NCI-H187 (cell line): ENCODE measurements around the gene INPP5F.
"Not testable (repeated sequence)": the region's sequence is repeated elsewhere in the genome, so short reads cannot be mapped to it uniquely, and the experiment has no call there.

Experiments
- DNase-seq, 2 experiments: peaks; one replicate each; lab custom pipeline; 2025; lab: John Stamatoyannopoulos, UW

The INPP5F gene

DNA sequence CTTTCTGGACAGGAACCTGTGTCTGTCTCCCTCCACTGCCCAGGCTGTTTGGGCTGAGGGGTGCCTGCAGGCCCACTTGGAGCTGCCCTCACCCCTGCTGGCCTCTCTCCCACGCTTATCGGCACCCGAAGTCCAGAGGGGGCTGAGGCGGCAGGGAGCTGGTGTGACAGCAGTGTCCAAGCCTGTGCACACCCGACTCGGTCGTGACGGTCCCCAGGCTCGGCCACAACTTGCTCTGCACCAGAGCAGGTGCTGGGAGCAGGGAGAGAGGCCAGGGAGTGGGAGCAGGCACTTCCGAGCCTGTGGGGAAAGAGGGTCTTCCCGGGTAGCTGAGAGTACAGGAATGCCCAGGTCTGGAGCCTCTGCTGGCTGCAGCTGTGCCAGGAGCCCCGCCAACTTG lies 23.0 kb downstream of the INPP5F start:
- DNase-seq: no peak

DNA sequence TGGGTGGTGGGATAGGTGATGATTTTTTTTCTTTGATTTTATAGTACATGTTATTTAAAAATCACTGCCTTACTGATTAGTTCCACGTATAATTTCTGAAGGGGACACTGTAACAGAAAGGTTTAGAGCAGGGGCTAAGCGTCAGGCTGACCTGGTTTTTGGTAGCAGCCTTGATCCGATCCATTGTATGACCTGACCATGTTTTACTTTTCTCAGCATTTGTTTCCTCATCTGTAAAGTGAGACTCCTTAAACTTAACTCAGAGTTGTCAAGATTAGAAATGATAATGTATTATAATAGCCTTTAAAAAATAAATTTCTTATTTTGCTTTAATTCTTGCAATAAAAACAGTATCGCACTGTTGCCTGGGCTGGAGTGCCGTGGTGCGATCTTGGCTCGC lies 23.6 kb downstream of the INPP5F start:
- no peak for DNase-seq

DNA sequence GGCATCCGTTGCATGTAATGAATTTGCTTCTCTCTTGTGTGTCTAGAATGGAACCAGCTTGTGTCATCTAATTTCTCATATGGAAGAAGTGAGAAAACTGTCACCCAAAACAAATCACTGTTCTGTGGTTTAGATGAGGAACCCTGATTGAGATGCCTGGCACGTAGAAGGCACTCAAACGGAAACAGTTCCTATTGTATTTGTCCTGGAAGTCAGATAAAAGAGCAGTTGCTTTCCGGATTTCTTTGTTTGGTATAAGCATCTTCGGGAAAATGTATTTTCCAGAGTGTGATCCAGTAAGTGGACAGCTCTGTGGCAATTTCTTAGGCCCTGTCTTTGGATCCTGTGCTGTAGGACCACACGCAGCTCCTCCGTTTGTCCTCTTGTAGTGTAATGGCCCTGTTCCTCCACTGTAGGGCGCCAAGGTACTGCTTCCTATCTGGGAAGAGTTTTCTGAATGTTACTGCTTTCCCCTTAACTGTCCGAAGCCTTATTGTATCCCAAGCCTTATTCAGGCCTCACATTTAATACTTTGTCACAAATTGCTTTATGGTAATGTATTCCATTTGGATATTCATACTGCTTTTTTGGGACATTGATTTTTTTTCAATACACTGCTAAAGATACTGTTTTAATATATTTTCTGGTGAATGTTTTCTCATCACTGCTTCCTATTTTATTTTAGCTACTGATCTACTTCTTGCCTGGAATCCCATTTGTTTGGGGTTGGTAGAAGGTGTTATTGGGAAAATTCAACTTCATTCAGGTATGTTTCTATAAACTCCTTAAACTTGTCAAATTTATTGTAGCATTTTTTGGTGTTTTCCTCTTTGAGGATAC lies 24.8 kb downstream of the INPP5F start:
- DNase-seq: no peak

DNA sequence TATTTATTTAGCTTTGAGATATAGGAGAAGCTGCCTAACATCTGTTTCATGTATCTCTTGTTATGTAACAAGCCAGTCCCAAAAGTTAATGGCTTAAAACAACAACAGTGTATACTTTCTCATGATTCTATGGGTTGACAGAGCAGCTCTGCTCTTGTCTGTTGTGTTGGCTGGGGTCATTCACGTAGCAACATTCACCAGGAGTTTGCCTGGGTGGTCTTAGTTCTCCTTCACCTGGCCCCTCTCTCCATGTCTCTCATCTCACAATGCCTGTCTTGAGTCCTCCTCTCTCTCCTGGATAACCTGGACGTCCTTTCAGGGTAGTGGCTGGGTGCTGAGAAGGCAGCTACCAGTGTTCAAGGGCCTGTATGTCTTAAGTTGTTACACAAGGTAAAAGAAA lies 27.5 kb downstream of the INPP5F start:
- no peak for DNase-seq

DNA sequence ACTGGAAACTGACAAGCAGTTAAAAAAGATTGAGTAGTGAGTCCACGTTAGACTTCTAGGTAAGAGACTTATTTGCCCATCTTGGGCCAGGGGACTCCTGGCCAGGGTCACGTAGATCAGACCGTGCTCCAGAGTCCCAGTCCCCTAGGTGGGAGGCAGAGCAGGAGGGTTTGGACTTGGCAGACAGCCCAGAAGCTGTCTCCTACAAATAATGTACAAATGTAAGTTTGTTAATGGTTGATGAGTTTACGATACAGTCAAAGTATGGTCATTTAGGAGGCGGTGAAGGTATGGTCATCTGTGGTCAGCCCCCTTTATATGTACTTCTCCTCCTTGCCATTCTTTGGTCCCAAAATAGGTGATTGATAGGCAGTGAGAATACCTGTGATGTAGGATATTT lies 28.2 kb downstream of the INPP5F start:
- DNase-seq: no peak

DNA sequence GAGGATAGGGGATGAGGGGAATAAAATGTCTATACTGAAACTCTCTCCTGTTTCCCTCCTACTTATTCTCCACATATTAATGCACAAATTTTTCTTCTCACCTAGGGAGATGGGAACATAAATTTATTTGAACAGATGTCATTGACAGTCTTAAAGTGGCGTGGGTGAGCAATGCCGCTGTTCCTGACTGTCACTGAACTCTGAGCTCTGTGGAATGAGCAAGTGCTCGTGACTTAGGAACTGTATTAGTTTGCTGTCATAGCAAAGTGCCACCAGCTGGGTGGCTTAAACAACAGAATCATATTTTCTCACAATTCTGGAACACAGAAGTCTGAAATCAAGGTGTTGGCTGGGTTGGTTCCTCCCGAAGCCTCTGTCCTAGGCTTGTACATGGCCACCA lies 29.1 kb downstream of the INPP5F start:
- no peak for DNase-seq

DNA sequence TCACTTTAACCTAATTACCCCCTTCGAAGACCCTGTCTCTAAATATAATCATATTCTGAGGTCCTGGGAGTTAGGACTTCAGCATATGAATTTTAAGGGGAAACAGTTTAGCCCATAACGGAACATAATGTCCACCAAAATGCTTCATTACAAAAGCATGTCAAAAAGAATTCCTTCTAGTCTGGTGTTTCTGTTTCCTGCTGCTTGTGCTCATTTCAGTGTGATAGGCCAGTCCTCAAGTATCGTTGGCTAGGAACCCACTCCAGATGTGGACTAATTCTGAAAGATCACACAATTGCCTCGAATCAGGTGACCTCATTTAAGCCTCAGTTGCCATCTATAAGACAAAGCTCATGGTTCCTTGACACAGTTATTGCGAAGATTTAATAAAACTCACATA lies 29.6 kb downstream of the INPP5F start:
- DNase-seq: no peak

DNA sequence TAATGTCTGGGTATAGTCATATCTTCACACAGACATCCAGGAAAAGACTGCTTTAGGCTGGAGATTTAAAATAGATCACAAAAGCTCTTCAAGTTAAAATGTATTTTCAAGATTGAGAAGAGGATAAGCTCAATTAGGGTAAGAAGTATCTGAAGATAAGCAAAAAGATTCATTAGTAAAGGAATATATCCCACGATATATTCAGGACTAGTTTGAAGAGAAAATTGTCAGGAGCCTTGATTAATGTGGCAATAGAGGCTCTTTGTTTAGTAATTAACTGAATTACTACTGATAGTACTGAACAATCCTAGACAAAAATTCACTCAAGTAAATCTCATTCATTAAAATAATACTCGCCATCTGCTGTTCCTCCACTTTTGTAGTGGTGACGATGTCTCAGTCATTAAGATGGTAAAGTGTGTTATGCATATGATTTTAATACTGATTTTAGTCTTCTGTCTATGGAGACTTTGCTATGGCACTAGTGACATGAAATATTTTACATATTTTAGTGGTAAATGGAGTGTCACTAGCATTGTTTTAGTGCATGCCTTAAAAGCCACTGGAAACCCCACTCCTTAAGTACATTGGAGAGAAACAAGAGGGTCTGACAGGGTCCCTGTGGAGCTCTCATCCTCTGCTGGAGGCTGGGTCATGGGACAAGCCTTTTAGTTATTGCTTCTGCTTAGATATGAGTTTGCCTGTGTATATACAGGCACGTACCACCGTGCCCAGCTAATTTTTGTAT lies 32.8 kb downstream of the INPP5F start:
- DNase-seq: no peak

DNA sequence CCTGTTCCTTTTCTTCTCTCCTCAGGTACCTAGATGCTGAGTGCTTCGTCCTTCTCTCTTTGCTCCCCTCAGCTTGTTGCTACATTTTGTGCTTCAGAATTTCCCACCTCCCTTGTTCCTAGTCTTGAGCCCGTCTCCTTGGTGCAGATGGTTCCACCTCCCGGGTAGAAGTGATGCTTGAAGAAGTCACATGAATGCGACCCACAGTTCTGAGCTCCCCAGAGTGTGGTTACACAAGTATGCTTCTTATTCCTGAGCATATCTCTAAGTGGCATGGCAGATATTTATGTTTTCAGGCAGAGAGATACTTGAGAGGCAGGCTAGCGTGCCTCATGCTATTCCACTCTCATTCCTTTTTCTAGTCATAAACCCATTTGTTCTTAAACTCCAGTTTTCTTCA lies 34.0 kb downstream of the INPP5F start:
- peak; percentile 5 to 57 for DNase-seq

DNA sequence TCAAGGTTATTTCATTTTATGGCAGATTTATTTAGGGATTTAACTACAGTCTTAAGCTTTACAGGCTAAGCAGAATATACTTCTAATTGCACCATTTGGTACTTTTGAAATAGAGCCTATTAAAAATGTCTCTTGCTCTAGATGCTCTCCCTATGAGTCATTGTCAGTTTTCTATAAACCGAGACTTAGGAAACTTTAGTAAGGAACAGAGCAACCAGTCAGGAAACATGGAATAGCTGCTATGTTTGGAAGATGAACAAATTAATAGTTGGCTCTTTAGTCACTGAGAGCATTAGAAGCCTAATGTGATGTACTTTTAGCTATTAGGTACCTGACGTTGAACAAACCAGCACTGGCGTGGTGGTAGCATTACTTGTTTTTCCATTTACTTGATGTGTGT lies 35.3 kb downstream of the INPP5F start:
- DNase-seq: no peak

DNA sequence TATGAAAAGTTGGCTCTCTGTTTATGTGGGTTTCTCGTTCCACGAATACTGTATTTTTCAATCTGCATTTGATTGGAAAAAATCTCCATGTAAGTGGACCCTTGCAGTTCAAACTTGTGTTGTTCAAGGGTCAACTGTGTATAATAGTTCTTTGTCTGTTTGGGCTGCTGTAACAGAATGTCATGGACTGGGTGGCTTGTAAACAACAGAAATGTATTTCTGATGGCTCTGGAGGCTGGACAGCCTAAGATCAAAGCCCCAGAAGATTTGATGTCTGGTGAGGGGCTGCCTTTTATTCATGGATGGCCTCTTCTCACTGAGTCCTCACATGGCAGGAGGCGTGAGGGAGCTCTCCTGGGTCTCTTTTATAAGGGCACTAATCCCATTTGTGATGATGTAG lies 36.2 kb downstream of the INPP5F start:
- no peak for DNase-seq

DNA sequence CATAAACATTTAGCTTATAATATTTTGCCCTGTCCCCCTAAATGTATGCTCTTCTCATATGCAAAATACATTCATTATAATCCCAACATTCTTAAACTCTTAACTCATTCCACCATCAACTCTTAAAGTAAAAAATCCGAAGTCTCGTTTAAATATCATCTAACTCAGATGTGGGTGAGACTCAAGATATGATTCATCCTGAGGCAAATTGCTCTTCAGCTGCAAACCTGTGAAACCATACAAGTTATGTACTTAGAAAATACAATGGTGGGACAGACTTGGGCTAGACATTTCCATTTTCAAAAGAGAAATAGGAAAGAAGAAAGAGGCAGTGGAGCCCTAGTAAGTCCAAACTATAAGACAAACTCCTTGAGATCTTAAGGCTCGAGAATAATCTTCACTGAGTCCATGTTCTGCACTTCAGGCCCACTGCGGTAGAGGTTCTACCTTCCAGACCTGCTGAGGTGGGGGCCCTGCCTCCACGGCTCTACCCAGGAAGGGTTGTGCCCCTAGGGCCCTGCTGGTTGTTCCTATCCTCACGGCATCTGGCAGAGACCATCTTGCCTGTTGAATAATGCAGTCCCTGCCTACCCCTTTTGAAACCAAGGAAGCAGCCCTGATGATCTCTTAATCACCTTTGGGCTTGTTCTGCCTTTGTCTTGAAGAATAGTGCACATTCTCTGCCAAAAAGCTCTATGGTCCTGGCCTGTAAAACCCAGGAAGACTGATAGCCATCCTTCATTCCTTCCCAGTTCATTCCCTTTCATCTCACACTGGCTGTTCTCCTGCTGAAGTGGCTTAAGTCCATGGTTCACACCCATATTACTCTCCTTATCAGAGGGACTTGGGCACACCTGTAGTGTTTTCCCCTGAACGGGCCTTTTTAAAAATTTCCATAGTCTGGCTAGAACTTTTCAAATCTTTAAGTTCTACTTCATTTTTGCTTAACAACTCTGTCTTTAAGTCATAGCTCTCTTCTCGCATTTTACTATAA lies 37.3 kb downstream of the INPP5F start:
- DNase-seq: no peak

DNA sequence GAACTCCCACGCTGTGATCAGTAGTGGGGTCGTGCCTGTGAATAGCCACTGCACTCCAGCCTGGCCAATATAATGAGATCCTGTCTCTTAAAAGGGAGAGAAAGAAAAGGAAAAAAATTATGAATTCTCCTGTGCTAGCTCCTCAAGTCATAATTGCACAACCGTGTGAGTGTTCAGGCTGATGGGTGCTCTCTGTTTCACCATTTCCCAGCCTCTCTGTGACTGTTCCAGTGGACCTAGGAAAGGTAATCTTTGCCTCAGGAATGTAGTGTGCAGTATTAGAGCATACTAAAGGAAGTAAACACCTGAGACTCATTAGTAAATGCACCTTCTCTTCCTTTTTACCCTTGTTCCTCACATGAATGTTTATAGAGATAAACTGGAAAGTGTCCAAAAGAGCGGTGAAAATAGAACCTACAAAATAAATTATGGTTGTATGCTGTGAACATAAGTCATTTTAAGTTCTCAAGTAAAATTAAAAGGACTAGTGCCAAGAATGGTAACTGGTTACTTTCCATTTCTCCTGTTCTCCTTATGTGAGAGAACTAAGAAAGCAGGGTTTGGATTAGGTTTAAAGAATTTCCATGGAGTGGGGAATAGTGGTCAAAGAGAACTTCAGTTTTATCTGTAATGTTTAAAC lies 42.7 kb downstream of the INPP5F start:
- no peak for DNase-seq

DNA sequence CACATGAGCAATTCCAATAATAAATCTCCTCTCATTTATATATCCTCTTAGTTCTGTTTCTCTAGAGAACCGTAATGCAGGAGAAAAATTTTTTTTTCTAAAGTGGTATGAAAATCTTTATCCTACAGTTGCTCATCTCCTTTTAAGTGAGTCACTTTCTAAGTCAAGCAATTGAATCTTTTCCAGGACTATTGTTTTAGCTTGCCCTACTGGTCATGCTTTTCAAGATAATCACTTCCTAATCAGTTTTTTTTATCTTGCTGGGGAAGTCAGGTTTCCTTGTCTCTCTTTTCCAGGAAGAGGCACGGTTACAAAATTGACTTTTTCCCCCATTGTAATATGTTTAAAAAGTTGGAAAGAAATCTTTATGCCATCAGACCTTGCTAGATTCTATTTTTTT lies 44.0 kb downstream of the INPP5F start:
- no peak for DNase-seq

DNA sequence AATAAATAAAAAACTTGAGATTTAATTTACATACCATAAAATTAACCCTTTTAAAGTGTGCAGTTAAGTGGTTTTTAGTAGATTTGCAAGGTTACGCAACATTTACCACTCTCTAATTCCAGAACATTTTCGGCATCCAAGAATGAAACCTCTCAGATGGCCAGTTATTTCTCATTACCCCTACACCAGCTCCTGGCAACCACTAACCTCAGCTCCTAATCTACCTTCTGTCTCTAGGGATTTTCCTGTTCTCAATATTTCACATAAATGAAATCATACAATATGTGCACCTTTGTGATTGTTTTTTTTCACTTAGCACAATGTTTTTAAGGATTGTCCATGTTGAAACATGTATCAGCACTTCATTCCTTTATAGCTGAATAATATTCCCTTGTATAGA lies 45.1 kb downstream of the INPP5F start:
- DNase-seq: no peak

DNA sequence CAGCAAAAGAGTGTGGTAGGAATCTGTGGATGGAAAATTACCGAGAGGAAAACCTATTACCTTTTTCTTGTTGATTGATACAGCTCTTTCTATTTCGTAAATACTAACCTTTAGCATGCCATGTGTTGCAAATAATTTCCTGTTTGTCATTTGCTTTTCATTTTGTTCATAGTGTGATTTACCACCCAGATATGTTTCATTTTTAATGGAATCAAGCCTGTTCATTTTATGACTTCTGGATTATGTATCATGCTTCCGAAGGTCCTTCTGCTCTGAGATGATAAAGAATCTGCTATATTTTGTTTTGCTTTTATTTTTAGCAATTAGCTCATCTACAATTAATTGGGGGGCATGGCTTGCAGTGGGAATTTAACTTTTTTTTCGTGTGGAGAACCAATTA lies 46.5 kb downstream of the INPP5F start:
- DNase-seq: no peak

DNA sequence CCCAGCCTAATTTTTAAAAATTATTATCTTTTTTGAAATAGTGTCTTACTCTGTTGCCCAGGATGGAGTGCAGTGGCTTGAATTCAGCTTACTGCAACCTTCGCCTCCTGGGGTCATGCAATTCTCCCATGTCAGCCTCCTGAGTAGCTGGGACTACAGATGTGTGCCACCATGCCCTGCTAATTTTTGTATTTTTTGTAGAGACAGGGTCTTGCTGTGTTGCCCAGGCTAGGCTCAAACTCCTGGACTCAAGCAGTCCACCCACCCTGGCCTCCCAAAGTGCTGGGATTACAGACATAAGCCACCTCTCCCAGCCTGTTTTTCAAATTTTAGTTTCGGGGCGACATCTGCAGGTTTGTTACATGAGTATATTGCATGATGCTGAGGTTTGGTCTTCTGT lies 47.2 kb downstream of the INPP5F start:
- not testable (repeated sequence) for DNase-seq

DNA sequence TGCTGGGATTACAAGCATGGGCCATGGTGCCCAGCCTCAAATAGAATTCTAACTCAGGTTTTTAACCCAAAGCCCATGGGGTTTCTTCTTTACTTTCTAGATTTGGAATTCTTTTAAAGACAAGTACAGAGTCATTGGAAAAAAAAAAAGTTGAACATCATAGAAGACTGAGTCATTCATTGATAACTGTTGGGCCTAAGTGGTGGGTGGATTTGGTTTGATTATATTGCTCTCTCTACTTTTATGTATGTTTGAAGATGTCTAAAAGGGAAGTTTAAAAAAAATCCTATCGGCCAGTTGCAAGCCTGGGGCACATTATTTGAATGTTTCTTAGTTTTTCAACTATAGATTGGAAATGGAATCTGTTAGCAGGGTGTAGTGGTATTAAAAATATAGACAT lies 49.7 kb downstream of the INPP5F start:
- DNase-seq: no peak

DNA sequence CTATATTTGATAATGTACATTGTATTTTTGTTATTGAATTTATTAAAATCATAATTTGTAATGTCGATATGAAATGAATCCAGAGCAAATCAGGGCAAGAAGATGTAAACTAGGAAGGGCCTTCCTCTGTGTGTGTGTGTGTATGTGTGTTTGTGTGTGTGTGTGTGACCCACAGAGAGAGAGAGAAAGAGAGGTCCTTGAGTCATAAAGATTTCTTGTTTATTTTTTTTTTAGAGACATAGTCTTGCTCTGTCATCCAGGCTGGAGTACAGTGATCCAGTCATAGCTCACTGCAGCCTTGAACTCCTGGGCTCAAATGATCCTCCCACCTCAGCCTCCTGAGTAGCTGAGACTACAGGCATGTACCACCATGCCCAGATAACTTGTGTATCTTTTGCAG lies 50.7 kb downstream of the INPP5F start:
- no peak for DNase-seq

DNA sequence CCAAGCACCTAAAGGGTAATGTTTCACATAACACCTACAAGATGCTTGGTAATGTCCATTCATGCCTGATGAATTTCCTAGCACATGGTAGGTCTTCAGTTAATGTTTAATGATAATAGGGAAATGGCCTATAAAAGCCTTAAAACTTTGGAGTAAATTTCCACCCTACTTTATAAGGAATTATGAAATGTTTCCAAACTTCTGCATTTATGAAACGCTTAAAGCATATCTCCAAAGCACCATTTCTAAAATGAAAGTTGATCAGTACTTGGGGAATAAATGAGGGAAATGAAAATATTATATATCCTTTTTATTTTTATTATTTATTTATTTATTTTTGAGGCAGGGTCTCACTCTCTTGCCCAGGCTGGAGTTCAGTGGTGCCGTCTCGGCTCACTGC lies 51.8 kb downstream of the INPP5F start:
- DNase-seq: no peak

DNA sequence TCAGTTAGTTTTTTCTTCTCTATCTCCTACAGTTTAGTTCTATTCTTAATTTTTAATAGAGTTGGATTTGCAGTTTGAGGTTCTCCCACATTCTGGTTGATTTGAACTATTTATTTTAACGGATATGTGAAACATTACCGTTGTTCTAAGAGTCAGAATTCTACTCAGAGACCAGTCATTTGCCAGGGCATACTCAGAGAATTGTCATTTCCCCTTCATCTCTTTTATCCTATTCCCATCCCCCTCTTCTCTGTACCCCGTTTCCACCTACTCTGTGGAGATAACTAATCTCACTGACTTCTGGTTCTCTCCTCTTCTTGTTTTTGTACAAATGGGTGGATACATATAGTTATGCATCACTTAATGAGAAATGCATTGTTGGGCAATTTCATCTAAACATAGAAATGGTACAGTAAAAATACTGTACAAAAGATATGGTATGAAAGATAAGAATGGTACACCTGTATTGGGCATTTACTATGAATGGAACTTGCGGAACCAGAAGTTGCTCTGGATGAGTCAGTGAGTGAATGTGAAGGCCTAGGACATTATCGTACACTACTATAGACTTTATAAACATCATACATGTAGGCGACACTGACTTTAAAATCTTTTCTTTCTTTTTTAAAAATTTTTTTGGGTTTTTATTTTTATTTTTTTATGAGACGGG lies 53.1 kb downstream of the INPP5F start:
- no peak for DNase-seq
